ENCODE measurements around the gene HSF2BP.

GRCh38 chr21:43645976-43646375 lies 13.3 kb downstream of the HSF2BP start:
- no peak for TF ChIP-seq CTCF (IDR thresholded peaks at IDR 0.05)
- no peak for TF ChIP-seq POLR2A (IDR thresholded peaks at IDR 0.05)

All from upper lobe of left lung (tissue), 4 donors.